HUES48 (cell line): ENCODE results near the gene ABCD1.
"Not testable (repeated sequence)": the region's sequence is repeated elsewhere in the genome, so short reads cannot be mapped to it uniquely, and the experiment has no call there.

Source experiments
- H3K27ac ChIP-seq: one replicate; pipeline ENCODE4 v1.7.0; 2013; ENCODE audit warnings: low read depth, low read length, inconsistent platforms
- H3K27me3 ChIP-seq: 2 replicates; pipeline ENCODE4 v1.6.1; 2013; ENCODE audit warnings: mild to moderate bottlenecking, low read length; ENCODE audit not compliant: control insufficient read depth, insufficient read depth
- H3K36me3 ChIP-seq: 2 replicates; pipeline ENCODE4 v1.6.1; 2013; ENCODE audit warnings: low read length; ENCODE audit not compliant: control insufficient read depth, insufficient read depth
- H3K4me1 ChIP-seq: 2 replicates; pipeline ENCODE4 v1.6.1; 2013; ENCODE audit warnings: mild to moderate bottlenecking, low read length; ENCODE audit not compliant: control insufficient read depth, insufficient read depth
- H3K4me3 ChIP-seq: 2 replicates; pipeline ENCODE4 v1.5.1; 2013; ENCODE audit warnings: mild to moderate bottlenecking, low read depth, low read length
- H3K9ac ChIP-seq: 2 replicates; pipeline ENCODE4 v1.6.1; 2013; ENCODE audit warnings: mild to moderate bottlenecking, low read depth, low read length, moderate library complexity
- H3K9me3 ChIP-seq: 2 replicates; pipeline ENCODE4 v1.6.1; 2013; ENCODE audit warnings: low read length; ENCODE audit not compliant: control insufficient read depth, insufficient read depth

Gene ABCD1

GRCh38 chrX:153746359-153746758 lies 21.7 kb downstream of the ABCD1 start:
- Histone ChIP-seq H3K9ac (no peak overlapping the region), H3K4me3 (no peak overlapping the region), H3K27ac (no peak overlapping the region)

GRCh38 chrX:153746991-153747390 lies 22.3 kb downstream of the ABCD1 start:
- not testable (repeated sequence) for H3K9ac ChIP-seq, H3K27me3 ChIP-seq, H3K4me1 ChIP-seq, H3K4me3 ChIP-seq, H3K27ac ChIP-seq, H3K36me3 ChIP-seq
- peaks cover 11% of the 10 kb centered on the region; the same call in 1 of the 2 replicates for H3K9me3 ChIP-seq

More at GRCh38 chrX:153746359-153746758, 21.7 kb downstream of the ABCD1 start:
- Histone ChIP-seq H3K9me3 (peaks cover 8% of the 10 kb centered on the region; the same call in 1 of the 2 replicates), H3K27me3 (no peaks in the 10 kb centered on the region), H3K4me1 (no peaks in the 10 kb centered on the region), H3K36me3 (no peaks in the 10 kb centered on the region)

- H3K9me3 ChIP-seq = peaks cover 18% of the 10 kb centered on the region; the same call in 1 of the 2 replicates
- H3K4me3 ChIP-seq, H3K27me3 ChIP-seq, H3K9ac ChIP-seq, H3K4me1 ChIP-seq, H3K27ac ChIP-seq, H3K36me3 ChIP-seq: not testable (repeated sequence)
These were observed 24.4 kb downstream of the ABCD1 start for GRCh38 chrX:153749017-153749416.

GRCh38 chrX:153750127-153750774 lies 25.6 kb downstream of the ABCD1 start:
- no peaks in the 10 kb centered on the region for H3K4me1 ChIP-seq
- H3K4me3 ChIP-seq = no peak overlapping the region
- H3K27me3 ChIP-seq = no peaks in the 10 kb centered on the region
- no peaks in the 10 kb centered on the region for H3K36me3 ChIP-seq
- H3K9ac ChIP-seq = no peak overlapping the region
- no peak overlapping the region for H3K27ac ChIP-seq
- peaks cover 18% of the 10 kb centered on the region; the same call in 1 of the 2 replicates for H3K9me3 ChIP-seq

- no peaks in the 10 kb centered on the region for H3K27me3 ChIP-seq
- no peak overlapping the region for H3K4me3 ChIP-seq
These were observed 30.5 kb downstream of the ABCD1 start for GRCh38 chrX:153755136-153755535.

GRCh38 chrX:153761863-153762262 lies 37.2 kb downstream of the ABCD1 start:
- H3K27me3 ChIP-seq = no peaks in the 10 kb centered on the region
- no peaks in the 10 kb centered on the region for H3K36me3 ChIP-seq
- no peak overlapping the region for H3K4me3 ChIP-seq
- no peak overlapping the region for H3K27ac ChIP-seq
- no peak overlapping the region for H3K9ac ChIP-seq
- H3K4me1 ChIP-seq = no peaks in the 10 kb centered on the region
- H3K9me3 ChIP-seq = peaks cover 26% of the 10 kb centered on the region

More at GRCh38 chrX:153755136-153755535, 30.5 kb downstream of the ABCD1 start:
- Histone ChIP-seq H3K27ac (no peak overlapping the region), H3K36me3 (no peaks in the 10 kb centered on the region), H3K4me1 (no peaks in the 10 kb centered on the region), H3K9ac (no peak overlapping the region), H3K9me3 (peaks cover 37% of the 10 kb centered on the region)

- H3K36me3 ChIP-seq = no peaks in the 10 kb centered on the region
- no peaks in the 10 kb centered on the region for H3K4me1 ChIP-seq
- peaks cover 20% of the 10 kb centered on the region for H3K9me3 ChIP-seq
- no peaks in the 10 kb centered on the region for H3K27me3 ChIP-seq
- no peak overlapping the region for H3K9ac ChIP-seq
- H3K27ac ChIP-seq = no peak overlapping the region
- no peak overlapping the region for H3K4me3 ChIP-seq
These were observed 38.0 kb downstream of the ABCD1 start for GRCh38 chrX:153762626-153763173.

- H3K27ac ChIP-seq = no peak overlapping the region
- no peaks in the 10 kb centered on the region for H3K27me3 ChIP-seq
- no peaks in the 10 kb centered on the region for H3K4me1 ChIP-seq
- no peak overlapping the region for H3K9ac ChIP-seq
- no peaks in the 10 kb centered on the region for H3K36me3 ChIP-seq
- peaks cover 18% of the 10 kb centered on the region; the same call in 1 of the 2 replicates for H3K9me3 ChIP-seq
- no peak overlapping the region for H3K4me3 ChIP-seq
These were observed 38.8 kb downstream of the ABCD1 start for GRCh38 chrX:153763298-153763932.

- Histone ChIP-seq H3K36me3 (no peaks in the 10 kb centered on the region), H3K27me3 (no peaks in the 10 kb centered on the region), H3K4me1 (no peaks in the 10 kb centered on the region), H3K4me3 (no peak within 1 kb of the TSS), H3K9ac (no peak within 1 kb of the TSS), H3K9me3 (peaks cover 19% of the 10 kb centered on the region; the same call in 1 of the 2 replicates), H3K27ac (no peak within 1 kb of the TSS)
These were observed 39.5 kb downstream of the ABCD1 start, which contains the start of gene PLXNB3 for GRCh38 chrX:153763989-153764755. Gene PLXNB3 (plus strand): TSS chrX:153764249. CDS start chrX:153765536, 1,287 bp downstream.

GRCh38 chrX:153764786-153765137 lies 40.1 kb downstream of the ABCD1 start:
- Histone ChIP-seq H3K36me3 (no peaks in the 10 kb centered on the region), H3K9ac (no peak overlapping the region), H3K4me3 (no peak overlapping the region), H3K4me1 (no peaks in the 10 kb centered on the region), H3K27me3 (no peaks in the 10 kb centered on the region), H3K9me3 (peaks cover 20% of the 10 kb centered on the region; the same call in 1 of the 2 replicates), H3K27ac (no peak overlapping the region)
